Adipocyte (in vitro differentiated cells): ENCODE results near the gene LRRN4CL.
"Not testable (repeated sequence)": the region's sequence is repeated elsewhere in the genome, so short reads cannot be mapped to it uniquely, and the experiment has no call there.

Source experiments
- DNase-seq: peaks from one replicate; pipeline ENCODE4 v3.0.0-alpha.2; 2015; ENCODE audit warnings: low read depth
- H3K27me3 ChIP-seq: replicated peaks from 2 replicates; pipeline ENCODE4 v1.7.0; 2013; ENCODE audit warnings: mild to moderate bottlenecking, low read length, moderate library complexity; ENCODE audit not compliant: control insufficient read depth, insufficient read depth
- H3K36me3 ChIP-seq: 2 replicates; pipeline ENCODE4 v1.7.0; 2013; ENCODE audit warnings: low read length, mild to moderate bottlenecking, moderate library complexity; ENCODE audit not compliant: control insufficient read depth, insufficient read depth, severe bottlenecking
- H3K4me1 ChIP-seq: 2 replicates; pipeline ENCODE4 v1.7.0; 2013; ENCODE audit warnings: mild to moderate bottlenecking, low read length, moderate library complexity; ENCODE audit not compliant: control insufficient read depth, insufficient read depth
- H3K4me3 ChIP-seq: 2 replicates; pipeline ENCODE4 v1.7.0; 2013; ENCODE audit warnings: mild to moderate bottlenecking, low read length, moderate library complexity
- H3K9ac ChIP-seq: 2 replicates; pipeline ENCODE4 v1.7.0; 2013; ENCODE audit warnings: mild to moderate bottlenecking, low read length, moderate library complexity
- H3K9me3 ChIP-seq: 2 replicates; pipeline ENCODE4 v1.7.0; 2013; ENCODE audit warnings: mild to moderate bottlenecking, low read length, moderate library complexity; ENCODE audit not compliant: control insufficient read depth

The LRRN4CL gene

GRCh38 chr11:62693624-62694023 is 4.3 kb upstream of the LRRN4CL start:
- Histone ChIP-seq H3K4me1 (peaks cover 26% of the 10 kb centered on the region), H3K36me3 (peaks cover 38% of the 10 kb centered on the region)
- not testable (repeated sequence) for H3K9me3 ChIP-seq, H3K27me3 ChIP-seq, H3K9ac ChIP-seq, DNase-seq, H3K4me3 ChIP-seq

GRCh38 chr11:62688491-62688890 is 839 bp downstream of the LRRN4CL start:
- DNase-seq = peak; percentile 22
- Histone ChIP-seq H3K27me3 (no peaks in the 10 kb centered on the region), H3K9ac (peak overlapping the region; percentile 89), H3K4me1 (peaks cover 16% of the 10 kb centered on the region), H3K36me3 (peaks cover 36% of the 10 kb centered on the region), H3K9me3 (no peaks in the 10 kb centered on the region), H3K4me3 (peak overlapping the region; percentile 84)

- Histone ChIP-seq H3K4me3 (peak overlapping the region; percentile 84), H3K9me3 (no peaks in the 10 kb centered on the region), H3K36me3 (peaks cover 29% of the 10 kb centered on the region), H3K27me3 (no peaks in the 10 kb centered on the region), H3K4me1 (peaks cover 16% of the 10 kb centered on the region), H3K9ac (peak overlapping the region; percentile 89)
- no peak for DNase-seq
Observed at GRCh38 chr11:62687508-62688396, 1.6 kb downstream of the LRRN4CL start.

GRCh38 chr11:62682518-62682917 is 6.8 kb downstream of the LRRN4CL start:
- DNase-seq = no peak
- Histone ChIP-seq H3K9me3 (no peaks in the 10 kb centered on the region), H3K27me3 (no peaks in the 10 kb centered on the region), H3K36me3 (peaks cover 6% of the 10 kb centered on the region), H3K4me3 (no peak overlapping the region), H3K4me1 (peaks cover 26% of the 10 kb centered on the region), H3K9ac (no peak overlapping the region)

GRCh38 chr11:62680825-62681240 is 8.5 kb downstream of the LRRN4CL start:
- peak; percentile 86 for DNase-seq
- Histone ChIP-seq H3K27me3 (no peaks in the 10 kb centered on the region), H3K4me3 (no peak overlapping the region)

GRCh38 chr11:62678770-62679696 is 10.3 kb downstream of the LRRN4CL start, which contains the start of gene UBXN1:
Gene UBXN1 (minus strand): TSS chr11:62679073. CDS start chr11:62678923, 150 bp downstream.
- H3K4me3 ChIP-seq = peak within 1 kb of the TSS; percentile 97
- H3K36me3 ChIP-seq = peaks cover 26% of the 10 kb centered on the region
- peak; percentile 94 for DNase-seq
- no peaks in the 10 kb centered on the region for H3K27me3 ChIP-seq
- H3K9ac ChIP-seq = peak within 1 kb of the TSS; percentile 99
- H3K4me1 ChIP-seq = peaks cover 38% of the 10 kb centered on the region
- no peaks in the 10 kb centered on the region for H3K9me3 ChIP-seq

More at GRCh38 chr11:62680825-62681240, 8.5 kb downstream of the LRRN4CL start:
- Histone ChIP-seq H3K9ac (peak overlapping the region; percentile 52), H3K9me3 (no peaks in the 10 kb centered on the region), H3K36me3 (peaks cover 20% of the 10 kb centered on the region), H3K4me1 (peaks cover 37% of the 10 kb centered on the region)

GRCh38 chr11:62678433-62678769 is 10.9 kb downstream of the LRRN4CL start:
- H3K4me1 ChIP-seq = peaks cover 44% of the 10 kb centered on the region
- no peaks in the 10 kb centered on the region for H3K9me3 ChIP-seq
- no peaks in the 10 kb centered on the region for H3K27me3 ChIP-seq
- H3K9ac ChIP-seq = peak overlapping the region; percentile 99
- peak overlapping the region; percentile 97 for H3K4me3 ChIP-seq
- no peak for DNase-seq
- H3K36me3 ChIP-seq = peaks cover 30% of the 10 kb centered on the region

GRCh38 chr11:62677714-62678113 is 11.6 kb downstream of the LRRN4CL start:
- Histone ChIP-seq H3K4me1 (peaks cover 50% of the 10 kb centered on the region), H3K9me3 (no peaks in the 10 kb centered on the region), H3K36me3 (peaks cover 30% of the 10 kb centered on the region), H3K9ac (peak overlapping the region; percentile 99), H3K27me3 (no peaks in the 10 kb centered on the region), H3K4me3 (peak overlapping the region; percentile 97)
- DNase-seq = no peak

GRCh38 chr11:62677156-62677555 is 12.2 kb downstream of the LRRN4CL start:
- DNase-seq = no peak
- Histone ChIP-seq H3K4me3 (peak overlapping the region; percentile 97), H3K9ac (peak overlapping the region; percentile 99), H3K4me1 (peaks cover 54% of the 10 kb centered on the region), H3K27me3 (no peaks in the 10 kb centered on the region), H3K9me3 (no peaks in the 10 kb centered on the region), H3K36me3 (peaks cover 30% of the 10 kb centered on the region)

GRCh38 chr11:62676698-62677097 is 12.6 kb downstream of the LRRN4CL start:
- Histone ChIP-seq H3K9ac (peak overlapping the region; percentile 99), H3K4me3 (no peak overlapping the region), H3K36me3 (peaks cover 30% of the 10 kb centered on the region), H3K4me1 (peaks cover 54% of the 10 kb centered on the region), H3K27me3 (no peaks in the 10 kb centered on the region), H3K9me3 (no peaks in the 10 kb centered on the region)
- DNase-seq = no peak

GRCh38 chr11:62675415-62675814 is 13.9 kb downstream of the LRRN4CL start:
- not testable (repeated sequence) for H3K4me3 ChIP-seq, H3K27me3 ChIP-seq, DNase-seq, H3K9me3 ChIP-seq, H3K9ac ChIP-seq
- Histone ChIP-seq H3K4me1 (peaks cover 42% of the 10 kb centered on the region), H3K36me3 (peaks cover 30% of the 10 kb centered on the region)
